Measurements from ENCODE around the gene PTPRN.

GRCh38 chr2:219250049-219250781, 59.0 kb downstream of the PTPRN start:
- TF ChIP-seq CTCF (conservative IDR thresholded peaks at IDR 0.05): no peak
- TF ChIP-seq EZH2 (IDR thresholded peaks at IDR 0.05; ENCODE audit: low read depth): no peak
